GM21447 (cell line): Measurements from ENCODE around the gene PLCG1.

Source experiments
- ATAC-seq: cut with Tn5 transposase; IDR thresholded peaks from one replicate; pipeline ENCODE4 v1.9.1; 2021; ENCODE audit not compliant: unreplicated experiment

Gene PLCG1

DNA sequence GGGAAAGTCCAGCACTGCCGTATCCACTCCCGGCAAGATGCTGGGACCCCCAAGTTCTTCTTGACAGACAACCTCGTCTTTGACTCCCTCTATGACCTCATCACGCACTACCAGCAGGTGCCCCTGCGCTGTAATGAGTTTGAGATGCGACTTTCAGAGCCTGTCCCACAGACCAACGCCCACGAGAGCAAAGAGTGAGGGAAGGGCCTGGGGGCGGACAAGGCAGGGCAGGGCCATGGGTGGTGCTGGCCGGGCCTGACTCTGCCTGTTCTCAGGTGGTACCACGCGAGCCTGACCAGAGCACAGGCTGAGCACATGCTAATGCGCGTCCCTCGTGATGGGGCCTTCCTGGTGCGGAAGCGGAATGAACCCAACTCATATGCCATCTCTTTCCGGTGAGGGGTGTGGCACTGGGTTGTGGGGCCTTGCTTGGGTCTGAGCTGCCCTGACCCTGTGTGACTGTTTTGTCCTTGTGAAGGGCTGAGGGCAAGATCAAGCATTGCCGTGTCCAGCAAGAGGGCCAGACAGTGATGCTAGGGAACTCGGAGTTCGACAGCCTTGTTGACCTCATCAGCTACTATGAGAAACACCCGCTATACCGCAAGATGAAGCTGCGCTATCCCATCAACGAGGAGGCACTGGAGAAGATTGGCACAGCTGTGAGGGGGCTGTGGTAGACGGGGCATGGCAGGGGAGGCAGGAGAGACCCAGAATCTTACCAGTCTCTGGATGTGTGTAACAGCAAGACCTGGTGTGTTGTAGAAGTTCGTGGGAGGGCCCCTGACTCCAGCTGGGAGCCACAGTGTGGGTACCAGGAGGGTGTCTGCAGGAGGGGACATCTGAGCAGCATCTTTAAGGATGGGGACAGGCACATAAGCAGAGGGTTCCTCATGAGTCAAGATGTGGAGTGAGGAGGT, 29.1 kb downstream of the PLCG1 start:
- ATAC-seq = no peak

DNA sequence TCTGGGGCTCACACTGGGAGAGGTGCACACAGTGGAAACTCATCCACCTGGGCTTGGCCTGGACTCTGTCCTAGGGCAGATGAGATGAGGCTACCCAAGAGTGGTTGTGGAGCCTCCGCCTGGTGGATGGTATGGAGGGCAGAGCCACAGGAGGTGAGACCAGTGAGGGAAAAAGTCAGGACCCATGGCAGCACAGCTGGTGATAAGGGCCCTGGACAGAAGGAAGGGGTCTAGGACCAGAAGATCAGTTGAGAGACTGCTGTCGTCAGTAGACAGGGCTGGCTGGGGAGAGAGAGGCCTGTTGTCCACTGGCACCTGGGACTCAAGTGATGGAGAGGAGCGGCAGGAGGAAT, 29.8 kb downstream of the PLCG1 start:
- ATAC-seq = no peak

DNA sequence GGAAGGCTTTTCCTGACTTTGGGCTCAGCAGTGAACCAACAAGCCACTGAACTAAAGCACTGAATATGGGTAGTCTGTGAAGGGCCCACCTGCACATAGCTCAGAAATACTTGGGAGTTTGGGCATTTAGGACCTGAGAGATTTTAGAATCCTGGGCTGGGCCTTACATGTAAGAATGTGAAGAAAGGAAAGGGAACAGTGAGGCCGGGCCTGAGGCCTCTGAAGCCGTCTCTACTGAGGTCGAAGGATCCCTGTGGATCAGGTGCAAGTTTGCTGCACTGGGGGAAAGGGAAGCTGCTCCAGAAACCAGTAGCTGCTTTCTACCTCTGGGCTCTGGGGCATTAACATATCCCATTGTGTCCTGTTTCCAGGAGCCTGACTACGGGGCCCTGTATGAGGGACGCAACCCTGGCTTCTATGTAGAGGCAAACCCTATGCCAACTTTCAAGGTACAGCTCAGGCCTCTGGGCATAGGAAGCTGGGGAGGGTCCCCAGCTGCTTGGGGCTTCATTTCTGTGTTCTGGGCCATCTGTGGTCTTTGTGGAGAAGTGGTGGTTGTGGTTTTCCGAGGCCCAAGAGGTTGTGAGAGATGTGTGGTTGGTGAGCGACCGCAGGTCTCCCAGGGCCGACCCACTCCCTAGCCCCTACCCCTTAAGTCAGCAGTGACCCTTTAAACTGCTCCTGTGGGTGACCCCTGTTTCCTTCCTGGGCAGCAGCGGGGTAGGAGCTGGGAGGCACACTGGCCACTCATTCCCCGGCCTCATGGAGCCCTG, 30.3 kb downstream of the PLCG1 start:
- ATAC-seq = peak; percentile 67

DNA sequence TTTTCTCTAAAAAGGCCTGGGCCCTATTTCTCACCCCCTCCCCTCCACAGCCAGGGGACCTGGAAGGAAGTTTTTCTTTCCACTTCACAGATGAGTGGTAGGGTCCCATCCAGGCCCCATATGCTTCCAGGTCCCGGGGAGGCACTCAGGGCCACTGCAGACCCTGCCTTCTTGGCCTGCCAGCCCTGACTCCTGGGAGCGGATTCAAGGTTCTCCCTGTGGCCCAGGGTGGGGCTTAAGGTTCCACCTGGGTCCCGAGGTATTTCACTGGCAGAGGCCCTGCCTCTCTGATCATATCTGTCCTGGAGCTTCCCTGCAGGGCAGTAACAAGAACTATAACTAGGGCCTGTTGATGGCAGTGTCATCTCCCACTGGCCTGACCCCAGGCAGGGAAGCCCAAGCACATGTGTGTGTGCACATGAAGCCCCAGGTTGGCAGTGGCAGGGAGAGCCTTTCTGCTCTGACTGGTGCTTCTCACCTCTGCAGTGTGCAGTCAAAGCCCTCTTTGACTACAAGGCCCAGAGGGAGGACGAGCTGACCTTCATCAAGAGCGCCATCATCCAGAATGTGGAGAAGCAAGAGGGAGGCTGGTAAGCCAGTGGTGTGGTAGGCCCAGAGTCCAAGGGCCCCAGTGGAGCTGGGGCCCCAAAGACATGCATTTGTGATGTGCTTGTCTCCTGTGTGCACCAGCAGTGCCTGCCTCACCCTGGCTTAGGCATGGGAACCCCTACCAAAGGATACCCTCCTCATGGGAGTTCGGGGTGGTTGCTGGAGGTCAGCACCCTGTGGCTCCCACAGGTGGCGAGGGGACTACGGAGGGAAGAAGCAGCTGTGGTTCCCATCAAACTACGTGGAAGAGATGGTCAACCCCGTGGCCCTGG, 31.2 kb downstream of the PLCG1 start:
- no peak for ATAC-seq

DNA sequence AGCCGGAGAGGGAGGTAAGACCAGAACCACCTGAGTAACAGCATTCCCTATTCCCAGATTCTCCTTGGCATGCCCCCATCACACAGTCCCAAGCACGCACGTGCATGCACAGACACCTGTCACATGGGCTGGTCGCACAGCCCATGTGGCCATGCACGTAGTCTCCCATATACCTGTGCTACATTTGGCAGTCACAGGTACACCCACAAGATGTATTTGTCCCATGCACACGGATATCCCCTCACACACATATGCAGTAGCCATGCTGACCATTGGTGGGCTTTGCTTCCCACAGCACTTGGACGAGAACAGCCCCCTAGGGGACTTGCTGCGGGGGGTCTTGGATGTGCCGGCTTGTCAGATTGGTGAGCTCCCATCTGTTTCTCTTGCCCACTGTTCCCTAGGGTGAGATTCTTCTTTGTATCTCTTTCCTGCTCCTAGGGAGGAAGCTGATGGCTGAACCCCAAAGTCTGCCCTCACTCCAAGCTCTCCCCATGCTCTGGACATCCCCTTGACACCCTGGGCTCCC, 31.9 kb downstream of the PLCG1 start:
- ATAC-seq = no peak

DNA sequence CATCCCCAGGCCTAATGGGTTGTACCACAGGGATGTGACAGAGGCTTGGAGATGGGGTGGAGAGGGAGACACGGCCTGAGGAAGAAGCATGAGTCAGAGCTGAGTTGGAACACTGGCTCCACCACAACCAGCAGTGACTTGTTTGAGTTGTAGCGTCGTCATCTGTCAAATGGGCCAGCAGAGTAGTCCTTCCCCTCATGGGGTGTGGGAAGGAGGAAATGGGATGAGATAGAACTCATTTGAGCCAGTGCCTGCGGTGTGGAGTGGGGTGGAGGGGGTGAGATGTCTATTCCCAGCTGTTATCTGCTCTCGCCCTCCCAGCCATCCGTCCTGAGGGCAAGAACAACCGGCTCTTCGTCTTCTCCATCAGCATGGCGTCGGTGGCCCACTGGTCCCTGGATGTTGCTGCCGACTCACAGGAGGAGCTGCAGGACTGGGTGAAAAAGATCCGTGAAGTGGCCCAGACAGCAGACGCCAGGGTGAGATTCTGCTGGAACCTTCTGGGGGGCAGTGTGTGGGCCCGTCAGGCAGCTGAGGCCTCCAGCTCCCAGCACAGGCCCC, 32.5 kb downstream of the PLCG1 start:
- no peak for ATAC-seq

DNA sequence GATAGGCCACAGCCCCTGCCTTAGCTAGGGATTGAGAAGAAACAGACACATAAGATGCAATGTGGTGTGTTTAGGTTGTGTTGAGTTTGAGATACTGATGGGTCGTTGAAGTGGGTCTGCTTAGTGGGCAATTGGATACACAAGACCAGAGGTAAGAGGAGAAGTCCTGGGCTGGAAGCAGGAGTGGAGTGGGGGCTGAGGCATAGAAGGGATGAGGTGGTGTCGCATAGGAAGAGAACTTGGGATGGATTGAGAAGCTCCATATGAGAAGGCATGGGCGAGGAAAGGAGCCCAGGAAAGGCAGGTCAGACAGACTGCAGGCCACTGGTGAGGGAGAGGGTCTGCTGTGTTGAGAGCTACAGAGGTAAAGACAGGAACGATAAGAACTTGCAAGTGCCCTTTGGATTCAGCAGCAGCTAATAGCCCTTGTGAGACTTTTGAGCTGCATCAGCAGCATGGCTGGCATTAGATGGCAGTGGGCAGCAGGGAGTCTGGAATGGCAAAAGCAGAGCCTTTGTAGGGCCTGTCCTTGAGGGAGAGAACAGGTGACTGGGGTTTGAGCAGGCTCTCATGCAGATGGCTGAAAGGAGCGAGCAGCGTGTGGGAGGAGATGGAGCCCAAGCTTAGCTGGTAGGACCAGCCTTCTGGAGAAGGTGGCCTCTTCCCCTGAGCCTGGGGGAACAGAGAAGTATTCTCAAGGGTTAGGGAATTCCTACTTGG, 33.2 kb downstream of the PLCG1 start:
- ATAC-seq = no peak

DNA sequence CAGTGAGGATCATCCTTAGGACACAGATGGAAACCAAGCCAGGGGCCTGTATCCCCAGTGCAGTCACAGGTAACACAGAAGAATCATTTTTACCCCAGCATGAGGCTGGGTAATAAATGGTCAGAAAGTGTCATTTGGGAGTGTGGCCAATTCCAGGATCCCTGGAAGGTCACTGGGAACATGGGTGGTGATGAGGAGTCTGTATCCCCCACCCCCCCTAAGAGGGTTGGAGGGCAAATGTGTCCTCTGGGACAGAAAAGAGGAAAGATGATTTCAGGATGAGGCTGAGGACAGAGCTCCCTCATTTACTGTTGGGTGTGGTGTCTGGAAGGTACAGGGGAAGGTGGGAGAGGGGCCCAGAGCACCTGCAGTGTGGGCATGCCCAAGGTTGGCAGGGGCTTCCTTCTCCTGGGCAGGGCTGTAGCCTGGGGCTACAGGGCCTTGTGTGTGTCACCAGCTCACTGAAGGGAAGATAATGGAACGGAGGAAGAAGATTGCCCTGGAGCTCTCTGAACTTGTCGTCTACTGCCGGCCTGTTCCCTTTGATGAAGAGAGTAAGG, 34.5 kb downstream of the PLCG1 start:
- no peak for ATAC-seq

DNA sequence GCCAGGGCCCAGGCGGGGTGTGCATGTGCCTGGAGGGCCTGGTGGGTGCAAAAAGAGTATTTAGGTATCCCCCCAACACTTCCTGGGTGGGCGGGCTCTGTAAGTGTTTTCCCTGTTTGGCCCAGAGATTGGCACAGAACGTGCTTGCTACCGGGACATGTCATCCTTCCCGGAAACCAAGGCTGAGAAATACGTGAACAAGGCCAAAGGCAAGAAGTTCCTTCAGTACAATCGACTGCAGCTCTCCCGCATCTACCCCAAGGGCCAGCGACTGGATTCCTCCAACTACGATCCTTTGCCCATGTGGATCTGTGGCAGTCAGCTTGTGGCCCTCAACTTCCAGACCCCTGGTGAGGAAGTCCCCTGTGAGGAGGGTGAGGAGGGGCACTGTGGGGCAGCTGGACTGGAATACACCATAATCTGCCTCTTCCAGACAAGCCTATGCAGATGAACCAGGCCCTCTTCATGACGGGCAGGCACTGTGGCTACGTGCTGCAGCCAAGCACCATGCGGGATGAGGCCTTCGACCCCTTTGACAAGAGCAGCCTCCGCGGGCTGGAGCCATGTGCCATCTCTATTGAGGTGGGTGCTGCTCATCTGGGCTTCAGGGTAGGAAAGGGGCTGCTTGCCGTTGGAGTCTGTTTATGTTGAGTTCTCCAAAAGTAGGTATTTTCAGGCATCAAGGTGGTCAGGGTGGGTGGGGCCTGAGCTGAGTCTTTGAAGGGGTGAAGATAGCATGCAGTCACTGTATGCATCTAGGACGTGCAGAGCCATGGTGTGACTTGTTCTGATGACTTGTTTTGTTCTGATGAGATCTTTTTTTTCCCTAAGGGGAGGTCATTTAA, 35.2 kb downstream of the PLCG1 start:
- no peak for ATAC-seq

DNA sequence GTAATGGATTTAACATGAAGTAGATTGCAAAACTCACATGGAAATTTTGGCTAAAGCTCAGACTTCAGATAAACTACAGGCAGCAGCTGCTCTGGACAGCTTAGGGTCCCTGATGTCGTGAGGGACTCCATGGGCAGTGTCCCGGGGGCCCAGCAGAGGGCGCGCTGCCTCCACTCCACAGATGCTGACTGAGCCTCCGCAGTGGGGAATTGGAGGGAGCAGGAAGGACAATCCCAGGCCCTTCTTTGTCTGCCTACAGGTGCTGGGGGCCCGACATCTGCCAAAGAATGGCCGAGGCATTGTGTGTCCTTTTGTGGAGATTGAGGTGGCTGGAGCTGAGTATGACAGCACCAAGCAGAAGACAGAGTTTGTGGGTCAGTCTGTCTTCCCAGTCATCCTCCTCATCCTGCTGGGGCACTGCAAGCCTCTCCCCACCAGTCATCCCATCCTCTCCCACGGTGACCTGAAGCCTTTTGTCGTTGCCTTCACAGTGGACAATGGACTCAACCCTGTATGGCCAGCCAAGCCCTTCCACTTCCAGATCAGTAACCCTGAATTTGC, 35.9 kb downstream of the PLCG1 start:
- ATAC-seq = peak; percentile 59

DNA sequence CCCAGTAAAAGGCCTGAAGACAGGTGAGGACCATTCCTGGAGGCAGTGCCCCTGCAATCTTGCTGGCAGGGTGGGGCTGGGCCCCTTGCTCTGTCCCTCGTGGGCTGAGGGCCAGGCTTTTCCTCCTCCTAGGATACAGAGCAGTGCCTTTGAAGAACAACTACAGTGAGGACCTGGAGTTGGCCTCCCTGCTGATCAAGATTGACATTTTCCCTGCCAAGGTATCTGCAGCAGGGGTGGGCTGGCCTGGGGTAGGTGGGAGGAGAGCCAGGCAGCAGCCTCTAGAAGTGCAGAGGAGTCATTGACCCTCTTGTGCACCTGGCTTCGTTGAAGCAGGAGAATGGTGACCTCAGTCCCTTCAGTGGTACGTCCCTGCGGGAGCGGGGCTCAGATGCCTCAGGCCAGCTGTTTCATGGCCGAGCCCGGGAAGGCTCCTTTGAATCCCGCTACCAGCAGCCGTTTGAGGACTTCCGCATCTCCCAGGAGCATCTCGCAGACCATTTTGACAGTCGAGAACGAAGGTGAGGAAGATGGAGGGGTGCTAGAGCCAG, 36.5 kb downstream of the PLCG1 start:
- ATAC-seq = no peak

DNA sequence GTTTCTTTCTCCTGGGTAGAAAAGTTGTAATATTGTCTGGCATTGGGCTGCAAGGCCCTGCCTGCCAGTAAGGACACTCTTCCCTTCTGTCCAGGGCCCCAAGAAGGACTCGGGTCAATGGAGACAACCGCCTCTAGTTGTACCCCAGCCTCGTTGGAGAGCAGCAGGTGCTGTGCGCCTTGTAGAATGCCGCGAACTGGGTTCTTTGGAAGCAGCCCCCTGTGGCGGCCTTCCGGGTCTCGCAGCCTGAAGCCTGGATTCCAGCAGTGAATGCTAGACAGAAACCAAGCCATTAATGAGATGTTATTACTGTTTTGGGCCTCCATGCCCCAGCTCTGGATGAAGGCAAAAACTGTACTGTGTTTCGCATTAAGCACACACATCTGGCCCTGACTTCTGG, 37.0 kb downstream of the PLCG1 start:
- ATAC-seq = no peak

DNA sequence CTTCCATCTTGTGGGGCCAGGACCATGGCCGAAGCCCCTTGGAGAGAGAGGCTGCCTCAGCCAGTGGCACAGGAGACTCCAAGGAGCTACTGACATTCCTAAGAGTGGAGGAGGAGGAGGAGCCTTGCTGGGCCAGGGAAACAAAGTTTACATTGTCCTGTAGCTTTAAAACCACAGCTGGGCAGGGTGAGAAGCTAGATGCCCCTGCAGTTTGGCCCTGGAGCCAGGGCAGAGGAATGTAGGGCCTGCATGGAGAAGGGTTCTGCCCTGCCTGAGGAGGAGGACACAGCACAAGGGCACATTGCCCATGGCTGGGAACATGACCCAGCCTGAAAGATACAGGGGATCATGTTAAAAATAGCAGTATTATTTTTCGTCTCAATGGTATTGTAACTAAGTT, 37.4 kb downstream of the PLCG1 start:
- no peak for ATAC-seq

DNA sequence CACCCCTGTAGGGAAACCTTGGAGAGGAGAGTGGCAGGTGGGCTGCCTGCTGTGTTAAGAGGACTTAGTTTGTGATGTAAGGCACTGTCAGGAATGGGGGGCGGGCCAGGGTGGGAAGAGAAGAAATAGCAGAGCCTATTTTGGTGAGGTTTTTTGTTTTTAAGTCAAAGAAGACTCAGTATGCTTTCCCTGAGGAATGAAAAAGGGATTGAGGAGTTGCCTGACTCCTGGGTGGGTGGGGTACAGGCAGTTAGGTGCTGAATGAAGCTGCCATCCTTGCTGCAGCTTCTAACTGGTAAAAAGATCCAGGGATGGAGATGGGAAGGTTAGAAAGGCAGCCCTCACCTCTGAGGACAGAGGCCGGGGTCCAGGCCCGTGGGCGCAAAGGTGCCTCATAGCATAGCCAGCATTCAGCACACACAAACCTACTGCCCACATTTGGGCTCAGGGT, 37.9 kb downstream of the PLCG1 start:
- no peak for ATAC-seq

DNA sequence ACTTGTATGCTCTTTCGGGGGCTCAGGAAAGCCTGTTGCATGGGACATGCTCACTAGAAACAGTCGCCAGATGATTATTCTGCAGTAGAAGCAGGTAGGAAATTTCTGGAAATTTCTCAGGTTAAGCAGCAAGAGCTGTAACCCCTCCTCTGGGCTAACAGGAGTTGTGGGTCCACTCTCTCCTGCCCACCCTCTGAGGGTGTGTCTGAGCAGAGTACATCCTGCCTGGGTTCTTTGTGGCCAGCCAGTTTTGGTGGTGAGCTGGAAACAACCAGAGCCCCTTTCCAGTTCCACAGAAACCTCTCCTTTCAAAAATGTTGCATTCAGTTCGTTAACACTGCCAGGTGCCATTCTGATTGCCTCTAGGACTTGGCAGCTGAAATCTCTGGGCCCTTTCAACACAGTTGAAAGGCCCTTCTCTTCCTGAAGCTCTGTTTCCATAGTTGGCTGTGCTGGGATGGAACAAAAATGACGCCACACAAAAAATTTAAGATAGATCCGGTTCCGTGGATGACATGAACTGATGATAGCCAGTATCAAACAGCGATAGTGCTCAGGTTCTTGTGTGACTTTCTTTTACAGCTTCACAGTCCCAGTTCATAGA, 38.5 kb downstream of the PLCG1 start:
- no peak for ATAC-seq

DNA sequence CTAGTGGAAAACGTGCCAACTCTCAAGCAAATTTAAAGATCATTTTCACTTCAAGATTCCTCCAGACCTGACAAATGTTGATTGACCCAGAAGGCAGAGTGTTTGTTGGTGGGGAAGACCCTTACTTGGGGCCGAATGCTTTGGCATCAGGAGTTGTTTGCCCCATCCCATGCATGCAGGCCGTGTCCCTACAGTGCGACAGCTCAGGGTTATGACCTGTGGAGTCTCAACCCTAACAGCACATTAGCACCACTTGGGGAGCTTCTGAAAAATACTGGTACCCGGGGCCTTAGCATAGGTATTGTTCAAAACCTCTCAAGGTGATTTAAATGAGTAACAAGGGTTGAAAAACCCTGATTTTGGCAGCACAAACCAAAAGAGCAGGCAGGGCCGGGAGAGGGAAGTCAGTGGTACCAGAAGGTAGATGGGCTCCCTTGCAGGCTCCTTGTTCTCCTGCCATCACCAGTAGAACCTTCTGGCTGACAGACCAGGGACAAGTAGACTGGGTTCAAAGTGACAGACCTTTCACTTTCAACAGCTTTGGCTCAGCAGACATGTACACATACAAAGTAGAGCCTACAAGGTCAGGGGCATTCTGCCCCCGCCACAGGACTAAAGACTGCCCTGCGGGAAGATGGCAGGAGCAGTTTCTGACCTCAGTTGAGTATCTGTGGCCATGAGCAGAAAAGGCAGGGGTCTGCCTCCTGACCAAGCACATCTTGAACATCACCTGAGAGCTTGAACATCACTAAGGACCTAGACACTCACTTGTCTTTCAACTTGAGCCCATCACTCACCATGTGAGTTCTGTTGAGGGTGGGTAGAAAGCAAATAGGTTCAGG, 39.6 kb downstream of the PLCG1 start:
- ATAC-seq = no peak

DNA sequence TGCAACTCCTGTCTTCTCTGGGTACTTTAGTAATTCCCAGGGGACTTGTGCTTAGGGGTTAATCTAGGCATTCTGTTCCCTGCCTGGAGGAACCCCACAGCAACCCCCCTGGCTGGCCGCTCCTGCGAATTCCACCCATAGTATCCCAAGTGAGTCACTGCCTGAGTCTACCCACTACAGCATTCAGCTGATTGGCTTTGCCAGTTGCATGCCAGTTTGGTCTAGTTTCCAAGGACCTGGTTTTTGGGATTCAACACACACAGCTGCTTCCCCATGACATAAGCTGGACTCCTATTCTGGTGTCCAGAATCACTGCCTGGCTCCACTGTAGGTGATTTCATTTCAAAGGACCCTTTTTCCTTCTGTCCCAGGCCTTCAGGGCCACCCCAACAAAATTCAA, 40.3 kb downstream of the PLCG1 start:
- ATAC-seq = no peak
